NT2/D1 (cell line): Measurements from ENCODE around the gene ZNF536.

Source experiments
- DNase-seq: peaks from one replicate; pipeline ENCODE4 v3.0.0-alpha.2; 2011; ENCODE audit warnings: low read depth, low spot score
- H3K27me3 ChIP-seq: 2 replicates; pipeline ENCODE4 v1.6.0; 2011; ENCODE audit warnings: mild to moderate bottlenecking; ENCODE audit not compliant: insufficient read length, insufficient read depth
- H3K36me3 ChIP-seq: 2 replicates; pipeline ENCODE4 v1.6.1; 2011; ENCODE audit warnings: mild to moderate bottlenecking, low read length, mixed read lengths; ENCODE audit not compliant: insufficient read depth, insufficient read length
- H3K4me1 ChIP-seq: 2 replicates; pipeline ENCODE4 v1.5.1; 2011; ENCODE audit not compliant: insufficient read depth, insufficient read length
- H3K4me3 ChIP-seq: 2 replicates; pipeline ENCODE4 v1.5.1; 2011; ENCODE audit warnings: low read depth; ENCODE audit not compliant: insufficient read length
- H3K9ac ChIP-seq: 2 replicates; pipeline ENCODE4 v1.6.0; 2011; ENCODE audit warnings: low read depth; ENCODE audit not compliant: insufficient read length
- H3K9me3 ChIP-seq: 2 replicates; pipeline ENCODE4 v1.5.1; 2011; ENCODE audit warnings: mild to moderate bottlenecking, low read length; ENCODE audit not compliant: insufficient read depth
- SUZ12 ChIP-seq: IDR thresholded peaks from 2 replicates; pipeline ENCODE4 v1.6.1; 2011; ENCODE audit not compliant: insufficient read length, insufficient read depth; ENCODE audit errors: extremely low read depth
- YY1 ChIP-seq: IDR thresholded peaks from 2 replicates; pipeline ENCODE4 v1.6.1; 2011; ENCODE audit not compliant: insufficient read length, insufficient read depth
- ZNF274 ChIP-seq: IDR thresholded peaks from 2 replicates; pipeline ENCODE4 v1.6.1; 2011; ENCODE audit warnings: mild to moderate bottlenecking, low read depth, low read length

Gene ZNF536

DNA sequence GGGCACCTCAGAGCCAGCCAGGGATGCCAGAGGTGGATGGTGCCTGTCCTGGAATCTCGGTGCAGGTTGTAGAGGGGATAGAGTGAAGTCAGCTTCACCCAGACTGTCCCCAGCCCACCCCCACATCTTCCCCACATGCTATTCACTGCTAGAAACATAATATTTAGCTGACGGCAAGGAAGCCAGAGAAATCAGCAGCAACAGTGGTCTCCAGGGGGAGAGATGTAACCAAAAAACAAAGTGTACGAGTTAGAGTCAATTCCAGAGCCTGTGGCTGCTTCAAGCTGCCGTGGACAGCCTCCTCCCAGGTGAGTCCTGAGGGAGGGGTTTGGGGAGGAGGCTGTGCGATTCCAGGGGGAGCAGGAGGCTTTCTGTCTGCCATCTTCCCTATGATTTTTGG is 97.6 kb downstream of the ZNF536 start:
- H3K4me3 ChIP-seq, result no peak overlapping the region
- no peaks in the 10 kb centered on the region for H3K36me3 ChIP-seq
- no peaks in the 10 kb centered on the region for H3K27me3 ChIP-seq
- H3K4me1 ChIP-seq, result no peaks in the 10 kb centered on the region
- no peak overlapping the region for H3K9ac ChIP-seq
- TF ChIP-seq SUZ12 (no peak), YY1 (no peak), ZNF274 (no peak)
- no peaks in the 10 kb centered on the region for H3K9me3 ChIP-seq
- DNase-seq, result no peak

- Histone ChIP-seq H3K4me1 (no peaks in the 10 kb centered on the region), H3K36me3 (no peaks in the 10 kb centered on the region), H3K9me3 (no peaks in the 10 kb centered on the region), H3K4me3 (no peak overlapping the region), H3K27me3 (no peaks in the 10 kb centered on the region), H3K9ac (no peak overlapping the region)
- no peak for TF ChIP-seq ZNF274
- no peak for TF ChIP-seq YY1
- no peak for TF ChIP-seq SUZ12
- DNase-seq, result no peak
Measured at GRCh38 chr19:30471441-30471840, 99.3 kb downstream of the ZNF536 start.

GRCh38 chr19:30473334-30473867 is 101.2 kb downstream of the ZNF536 start:
- Histone ChIP-seq H3K27me3 (no peaks in the 10 kb centered on the region), H3K4me3 (no peak overlapping the region), H3K4me1 (no peaks in the 10 kb centered on the region), H3K9ac (no peak overlapping the region), H3K9me3 (no peaks in the 10 kb centered on the region), H3K36me3 (no peaks in the 10 kb centered on the region)
- no peak for DNase-seq
- TF ChIP-seq YY1 (no peak), ZNF274 (no peak), SUZ12 (no peak)

GRCh38 chr19:30476997-30477396 is 104.8 kb downstream of the ZNF536 start:
- H3K9ac ChIP-seq, result no peak overlapping the region
- TF ChIP-seq YY1 (no peak), SUZ12 (no peak), ZNF274 (no peak)
- no peaks in the 10 kb centered on the region for H3K4me1 ChIP-seq
- no peaks in the 10 kb centered on the region for H3K27me3 ChIP-seq
- H3K4me3 ChIP-seq, result no peak overlapping the region
- DNase-seq, result no peak
- H3K9me3 ChIP-seq, result no peaks in the 10 kb centered on the region
- H3K36me3 ChIP-seq, result no peaks in the 10 kb centered on the region

GRCh38 chr19:30479231-30479630 is 107.0 kb downstream of the ZNF536 start:
- H3K4me3 ChIP-seq, result no peak overlapping the region
- H3K9me3 ChIP-seq, result no peaks in the 10 kb centered on the region
- H3K9ac ChIP-seq, result no peak overlapping the region
- H3K27me3 ChIP-seq, result no peaks in the 10 kb centered on the region
- no peaks in the 10 kb centered on the region for H3K36me3 ChIP-seq
- DNase-seq, result no peak
- no peaks in the 10 kb centered on the region for H3K4me1 ChIP-seq
- no peak for TF ChIP-seq YY1
- no peak for TF ChIP-seq SUZ12
- no peak for TF ChIP-seq ZNF274

DNA sequence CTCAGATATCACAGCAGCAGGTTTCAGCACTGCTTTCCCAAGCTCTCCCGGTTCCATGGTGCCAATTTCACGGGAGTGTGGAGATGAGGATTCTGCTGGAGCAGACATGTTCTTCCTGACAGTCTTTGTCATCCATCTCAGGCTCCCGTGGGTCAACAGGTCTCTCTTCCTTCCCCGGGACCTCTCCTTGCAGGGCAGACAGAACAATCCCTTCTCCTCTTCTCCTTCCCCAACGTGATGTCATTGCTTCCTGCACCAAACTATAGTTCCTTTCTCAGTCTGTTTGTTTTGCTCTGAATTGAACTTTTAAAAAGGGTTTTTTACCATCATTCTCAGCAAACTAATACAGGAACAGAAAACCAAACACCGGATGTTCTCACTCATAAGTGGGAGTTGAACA is 107.9 kb downstream of the ZNF536 start:
- H3K4me3 ChIP-seq, result no peak overlapping the region
- DNase-seq, result no peak
- H3K36me3 ChIP-seq, result no peaks in the 10 kb centered on the region
- H3K9ac ChIP-seq, result no peak overlapping the region
- H3K4me1 ChIP-seq, result no peaks in the 10 kb centered on the region
- TF ChIP-seq YY1 (no peak), ZNF274 (no peak), SUZ12 (no peak)
- no peaks in the 10 kb centered on the region for H3K27me3 ChIP-seq
- H3K9me3 ChIP-seq, result no peaks in the 10 kb centered on the region

GRCh38 chr19:30481063-30481462 is 108.9 kb downstream of the ZNF536 start:
- no peak overlapping the region for H3K4me3 ChIP-seq
- DNase-seq, result no peak
- H3K4me1 ChIP-seq, result no peaks in the 10 kb centered on the region
- H3K36me3 ChIP-seq, result no peaks in the 10 kb centered on the region
- H3K9me3 ChIP-seq, result no peaks in the 10 kb centered on the region
- no peak for TF ChIP-seq SUZ12
- no peak for TF ChIP-seq YY1
- H3K9ac ChIP-seq, result no peak overlapping the region
- H3K27me3 ChIP-seq, result no peaks in the 10 kb centered on the region

DNA sequence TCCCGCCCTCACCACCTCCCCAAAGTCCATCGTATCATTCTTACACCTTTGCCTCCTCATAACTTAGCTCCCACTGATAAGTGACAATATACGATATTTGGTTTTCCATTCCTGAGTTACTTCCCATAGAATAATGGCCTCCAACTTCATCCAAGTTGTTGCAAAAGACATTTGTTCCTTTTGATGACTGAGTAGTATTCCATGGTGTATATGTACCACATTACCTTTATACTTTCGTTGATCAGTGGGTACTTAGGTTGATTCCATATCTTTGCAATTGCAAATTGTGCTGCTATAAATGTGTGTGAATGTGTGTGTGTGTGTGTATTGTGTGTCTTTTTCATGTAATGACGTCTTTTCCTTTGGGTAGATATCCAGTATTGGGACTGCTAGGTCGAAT is 109.6 kb downstream of the ZNF536 start:
- H3K4me1 ChIP-seq, result no peaks in the 10 kb centered on the region
- no peaks in the 10 kb centered on the region for H3K36me3 ChIP-seq
- no peak overlapping the region for H3K9ac ChIP-seq
- no peak overlapping the region for H3K4me3 ChIP-seq
- no peaks in the 10 kb centered on the region for H3K27me3 ChIP-seq
- no peak for DNase-seq
- TF ChIP-seq YY1, result no peak
- no peak for TF ChIP-seq SUZ12
- no peak for TF ChIP-seq ZNF274
- H3K9me3 ChIP-seq, result no peaks in the 10 kb centered on the region
